GM19023 (cell line): ENCODE results near the gene OSBPL7.

ENCODE experiments used
- ATAC-seq: cut with Tn5 transposase; IDR thresholded peaks from one replicate; pipeline ENCODE4 v1.9.1; 2021; ENCODE audit warnings: mild to moderate bottlenecking, moderate library complexity; ENCODE audit not compliant: unreplicated experiment

Gene OSBPL7

DNA sequence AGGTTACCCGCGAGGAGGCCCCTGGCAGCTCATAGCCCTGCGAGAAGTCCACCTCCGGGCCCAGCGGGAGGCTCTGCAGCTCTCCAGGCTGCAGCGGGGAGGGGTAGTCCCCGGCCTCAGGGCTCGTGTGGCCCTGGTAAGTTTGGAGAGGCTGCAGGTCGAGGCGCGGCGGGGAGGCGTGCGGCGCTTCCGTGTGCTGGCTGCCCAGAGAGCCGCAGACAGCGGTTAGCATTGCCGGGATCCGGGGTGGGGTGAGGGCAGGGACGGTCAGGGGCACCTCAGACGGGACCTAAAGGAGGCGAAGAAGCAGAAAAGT lies 26.6 kb upstream of the OSBPL7 start:
- ATAC-seq, result no peak

DNA sequence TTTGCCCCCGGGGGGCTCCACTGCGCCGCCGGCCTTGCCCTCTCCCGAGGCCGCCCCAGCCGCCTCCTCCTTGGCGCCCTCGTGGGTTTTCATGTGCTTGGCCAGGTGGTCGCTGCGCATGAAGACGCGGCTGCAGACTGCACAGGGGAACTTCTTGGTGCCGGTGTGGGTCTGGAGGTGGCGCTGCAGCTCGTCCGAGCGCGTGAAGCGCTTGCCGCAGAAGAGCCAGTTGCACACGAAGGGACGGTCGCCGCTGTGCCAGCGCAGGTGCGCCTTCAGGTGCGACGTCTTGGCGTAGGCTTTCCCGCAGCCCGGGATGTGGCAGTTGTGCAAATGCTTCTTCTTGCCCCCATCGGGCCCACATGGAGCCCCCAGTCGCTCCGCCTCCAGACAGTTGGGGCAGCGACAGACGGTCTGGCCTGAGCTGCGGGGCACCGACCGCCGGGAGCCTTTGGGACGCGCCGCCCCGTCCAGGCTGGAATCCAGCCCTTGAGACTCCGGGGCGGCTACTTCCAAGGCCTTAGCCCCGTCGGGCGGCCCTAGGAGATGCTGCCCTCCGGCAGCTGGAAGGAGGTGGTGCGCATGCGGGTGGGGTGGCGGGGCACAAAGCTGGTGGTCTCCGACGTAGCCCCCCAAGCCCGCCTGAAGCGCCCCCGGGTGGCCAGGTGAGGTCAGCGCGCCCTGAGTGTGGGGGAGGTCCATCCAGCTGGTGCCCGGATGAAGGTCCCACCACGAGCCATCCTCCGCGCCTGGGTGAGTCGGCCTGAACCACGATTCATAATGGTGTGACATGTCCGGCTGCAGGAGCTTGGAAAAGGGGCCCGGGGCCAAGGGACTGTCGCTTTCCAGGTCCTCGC lies 26.0 kb upstream of the OSBPL7 start:
- ATAC-seq, result no peak

DNA sequence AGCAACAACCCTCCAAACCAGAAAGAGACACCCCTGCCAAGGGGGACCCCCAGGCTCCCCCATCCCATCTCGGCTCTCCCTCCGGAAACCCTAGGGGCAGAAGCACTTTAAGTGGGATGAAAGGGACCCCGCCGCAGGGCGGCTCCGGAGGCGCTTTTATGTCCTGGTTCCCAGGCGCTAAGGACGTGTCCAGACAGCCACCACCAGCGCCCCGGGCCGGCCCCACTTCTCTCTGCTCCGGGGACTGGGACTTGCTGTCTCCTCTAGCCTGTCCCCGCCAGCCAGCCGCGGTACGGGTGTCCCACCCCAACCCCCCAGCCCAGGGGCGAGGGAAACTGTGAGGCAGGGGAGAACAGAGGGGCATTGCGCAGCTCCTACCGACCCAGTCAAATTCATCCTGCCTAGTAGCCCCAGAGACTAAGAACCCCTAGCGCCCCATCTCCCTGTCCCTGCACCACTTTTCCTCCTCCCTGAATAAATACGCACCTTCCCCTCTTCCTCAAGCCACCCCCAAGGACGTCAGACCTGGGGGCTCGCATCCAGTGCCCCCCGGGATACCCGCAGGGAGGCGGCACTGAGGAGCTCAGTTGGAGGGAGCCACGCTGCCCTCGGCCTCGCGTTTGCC lies 25.2 kb upstream of the OSBPL7 start:
- no peak for ATAC-seq

DNA sequence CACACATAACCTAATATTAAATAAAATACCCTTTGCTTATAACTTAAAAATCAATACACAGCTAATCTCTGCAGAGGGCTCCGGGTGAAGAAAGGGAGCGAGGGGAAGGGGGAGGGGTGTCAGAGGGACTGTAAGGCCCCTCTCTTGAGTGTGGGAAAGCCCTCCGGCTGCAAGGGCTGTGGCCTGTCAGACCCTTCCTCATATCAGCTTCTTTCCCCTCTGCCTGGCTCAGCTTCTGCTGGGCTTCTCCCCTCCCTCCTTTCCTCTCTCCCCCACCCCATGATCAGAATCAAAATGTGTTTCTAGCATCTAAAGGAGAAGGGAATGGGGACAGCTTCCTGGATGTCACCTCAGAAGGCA lies 24.1 kb upstream of the OSBPL7 start:
- no peak for ATAC-seq

DNA sequence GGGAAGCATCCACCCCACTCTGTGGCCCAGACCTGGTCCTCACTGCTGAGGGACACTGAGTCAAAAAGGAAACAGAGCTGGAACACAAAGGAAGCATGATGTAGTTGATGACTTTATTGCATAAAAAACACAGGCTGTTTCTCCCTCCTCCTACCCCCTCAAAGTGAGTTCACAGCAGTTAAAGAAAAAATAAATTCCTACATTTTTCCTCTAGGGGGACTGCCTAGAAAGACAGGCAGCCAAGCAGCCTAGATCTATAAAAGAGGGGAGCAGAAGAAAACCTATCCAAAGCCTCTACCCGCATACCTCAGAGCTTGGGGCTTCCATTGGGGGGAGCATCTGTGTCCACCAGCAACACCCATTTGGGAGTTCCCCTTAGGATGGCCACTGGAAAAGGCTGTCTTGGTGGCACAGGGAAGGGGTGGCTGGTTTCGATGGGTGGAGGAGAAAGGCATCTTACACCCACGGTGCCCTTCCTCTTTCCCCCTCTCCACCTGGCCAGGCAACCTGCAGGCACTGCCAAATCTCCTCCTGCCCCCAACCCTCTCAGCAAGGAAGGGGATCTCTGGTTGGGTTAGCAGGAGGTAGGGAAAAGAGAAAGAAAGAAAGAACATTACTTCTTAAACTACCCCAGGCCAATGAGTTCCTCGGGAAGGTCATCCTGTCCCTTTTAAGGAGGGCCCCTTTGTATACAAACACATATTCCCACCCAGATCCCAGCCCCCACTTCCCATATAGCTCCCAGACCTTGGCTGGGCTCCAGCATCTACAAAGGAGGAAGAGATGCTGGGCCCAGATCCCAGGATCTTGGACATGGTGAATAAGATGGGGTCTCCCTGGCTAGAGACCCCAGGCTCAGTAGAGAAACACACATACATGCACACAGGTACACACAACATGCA lies 23.5 kb upstream of the OSBPL7 start:
- no peak for ATAC-seq

DNA sequence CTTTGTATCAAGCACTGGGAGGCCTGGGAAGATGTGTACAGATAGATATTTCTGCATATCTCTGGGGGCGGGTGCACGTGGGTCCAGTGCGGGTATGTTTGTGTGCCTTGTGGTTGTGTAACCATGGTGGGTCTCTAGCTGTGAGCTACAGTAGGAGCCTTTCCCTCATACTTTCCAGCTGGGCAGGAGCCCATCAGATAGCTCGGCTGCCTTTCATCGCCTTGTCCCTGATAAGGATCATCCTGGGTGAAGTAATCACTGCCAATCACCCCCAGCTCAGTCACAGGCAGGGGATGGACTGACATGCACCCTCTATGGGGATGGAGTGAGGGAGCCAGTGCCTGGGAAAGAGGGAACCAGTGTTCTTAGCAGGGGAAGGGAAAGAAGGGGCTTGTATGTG lies 22.6 kb upstream of the OSBPL7 start:
- no peak for ATAC-seq

DNA sequence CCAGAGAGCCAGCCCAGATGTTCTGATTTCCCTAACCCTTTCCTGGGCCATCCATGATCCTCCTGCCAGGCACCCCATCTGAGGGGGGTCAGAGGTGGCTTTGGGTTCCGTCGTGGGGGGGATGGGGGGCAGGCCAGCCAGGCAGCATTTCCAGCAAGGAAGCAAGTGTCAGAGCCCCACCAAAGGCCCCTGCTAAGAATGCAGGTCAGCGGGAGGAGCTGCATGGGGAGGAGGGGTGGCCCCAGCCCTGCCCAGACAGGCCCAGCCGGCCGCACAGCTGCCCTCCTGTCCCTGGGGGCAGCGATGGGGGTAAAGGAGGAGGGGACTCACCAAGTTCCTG lies 21.8 kb upstream of the OSBPL7 start:
- ATAC-seq, result no peak

DNA sequence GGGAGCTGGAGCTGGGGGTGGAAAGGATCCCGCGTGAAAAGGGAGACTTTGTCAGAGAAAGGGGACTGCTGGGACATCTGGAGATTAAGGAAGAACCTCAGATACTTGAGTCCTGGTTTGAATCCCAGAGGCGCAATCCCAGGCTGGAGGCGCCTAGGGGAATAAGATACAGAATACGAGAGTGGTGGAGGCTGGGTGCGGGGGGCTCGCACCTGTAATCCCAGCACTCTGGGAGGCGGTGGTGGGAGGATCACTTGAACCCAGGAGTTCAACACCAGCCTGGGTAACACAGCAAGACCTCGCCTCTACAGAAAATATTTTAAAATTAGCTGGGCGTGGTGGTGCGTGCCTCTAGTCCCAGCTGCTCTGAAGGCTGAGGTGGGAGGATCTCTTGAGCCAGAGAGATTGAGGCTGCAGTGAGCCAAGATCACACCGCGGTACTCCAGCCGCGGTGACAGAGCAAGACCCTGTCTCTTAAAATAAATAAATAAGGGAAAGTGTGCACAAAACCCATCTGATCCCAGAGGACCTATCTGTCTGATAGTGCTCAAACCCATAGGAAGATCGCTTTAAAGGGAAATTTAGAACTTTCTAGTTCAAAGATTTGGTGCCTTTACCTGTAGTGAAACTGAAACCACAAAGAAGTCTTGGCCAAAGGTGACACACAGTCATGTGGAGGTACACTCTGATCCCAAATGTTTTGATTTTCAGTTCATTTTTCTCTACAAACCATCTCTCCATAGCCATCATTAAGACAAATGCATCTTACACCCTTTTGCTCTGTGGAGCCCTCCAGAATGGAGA lies 20.1 kb upstream of the OSBPL7 start:
- no peak for ATAC-seq

DNA sequence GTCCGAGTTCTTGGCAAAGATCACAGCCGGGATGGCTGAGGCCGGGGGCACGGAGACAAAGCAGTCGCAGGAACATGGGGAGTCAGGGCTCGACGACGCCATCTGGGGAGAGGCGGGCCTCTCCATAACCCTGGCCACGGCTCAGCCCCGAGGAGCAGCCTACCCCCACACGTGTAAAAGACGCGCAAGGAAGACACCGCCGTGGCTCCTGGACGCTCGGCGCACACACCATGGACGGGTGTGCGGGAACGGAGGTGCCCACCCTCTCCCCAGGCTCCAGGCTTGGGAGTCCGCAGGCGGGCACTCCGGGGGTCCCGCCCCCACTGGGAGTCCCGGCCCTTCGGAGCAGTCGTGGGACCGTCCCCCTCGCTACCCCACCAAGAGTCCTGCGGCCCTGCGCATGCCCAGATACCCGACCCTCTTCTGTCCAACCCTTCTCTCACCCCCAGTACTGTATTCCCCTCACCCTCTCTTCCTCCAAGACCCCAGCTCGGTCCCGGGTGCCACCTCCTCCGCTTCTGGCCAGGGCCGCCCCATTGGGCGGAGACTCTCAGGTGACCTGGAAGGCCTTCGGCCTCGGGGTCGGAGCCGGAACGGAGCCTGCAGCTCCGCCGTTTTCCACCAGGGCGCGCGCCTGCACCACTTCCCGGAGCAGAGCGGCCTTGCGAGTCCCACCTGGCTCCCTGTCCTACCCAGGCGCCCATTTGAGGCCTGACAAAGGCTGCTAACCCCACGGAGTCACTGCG lies 19.3 kb upstream of the OSBPL7 start, which contains the start of gene SCRN2:
TSS of gene SCRN2 (minus strand) at position 532 of the 746 bp plus-strand sequence. CDS start at position 102, 430 bp downstream.
- peak; percentile 89 for ATAC-seq

DNA sequence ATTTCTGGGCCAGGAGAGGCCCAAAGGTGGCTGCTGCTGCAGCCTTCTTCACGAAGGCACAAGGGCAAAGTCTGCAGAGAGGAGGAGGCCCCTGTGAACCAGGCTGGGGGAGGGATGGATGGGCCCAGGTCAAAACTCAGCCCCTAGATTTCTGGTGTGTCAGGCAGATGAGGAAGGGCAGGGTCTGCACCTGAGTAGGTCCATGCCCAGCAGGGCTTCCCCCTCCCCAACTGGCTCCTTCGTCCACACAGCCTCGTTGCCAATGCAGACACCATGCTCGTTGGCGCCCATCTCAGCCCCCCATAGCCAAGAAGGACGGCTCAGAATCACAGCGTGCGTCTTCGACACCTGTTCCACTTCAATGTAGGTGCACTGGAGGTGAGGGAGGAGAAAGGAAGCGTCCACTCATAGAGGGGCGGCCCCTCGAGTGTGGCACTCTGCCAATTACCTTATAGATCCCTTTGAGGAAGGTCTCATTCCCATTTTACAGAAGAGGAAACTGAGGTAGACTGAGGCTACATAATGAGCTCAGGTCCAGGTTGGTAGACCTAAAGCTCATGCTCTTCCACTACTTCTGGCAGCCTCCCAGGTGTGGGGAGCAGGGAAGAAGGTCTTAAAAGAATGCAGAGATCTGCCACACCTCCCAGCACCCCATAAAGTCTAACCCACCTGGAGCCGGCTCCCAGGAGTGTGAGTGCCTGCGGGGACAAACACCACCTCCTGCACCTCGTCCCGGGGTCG lies 18.6 kb upstream of the OSBPL7 start:
- no peak for ATAC-seq

DNA sequence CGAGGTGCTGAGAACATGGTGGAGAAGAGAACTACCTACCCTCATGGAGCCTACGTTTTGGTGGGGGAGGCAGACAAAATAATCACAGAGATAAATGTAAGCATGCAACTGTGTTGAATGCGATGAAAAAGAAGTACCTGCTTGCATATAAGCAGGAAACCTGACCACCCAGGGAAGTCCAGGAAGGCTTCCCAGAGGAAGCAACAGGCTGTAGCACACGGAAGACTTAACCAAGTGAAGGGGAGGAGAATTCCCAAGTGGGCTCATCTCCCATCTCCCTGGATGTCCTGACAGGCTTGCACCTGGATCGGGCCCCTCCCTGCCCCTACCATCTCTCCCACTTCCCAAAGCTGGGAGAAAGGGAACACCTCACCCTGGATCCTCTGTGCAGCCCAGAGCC lies 17.5 kb upstream of the OSBPL7 start:
- no peak for ATAC-seq

DNA sequence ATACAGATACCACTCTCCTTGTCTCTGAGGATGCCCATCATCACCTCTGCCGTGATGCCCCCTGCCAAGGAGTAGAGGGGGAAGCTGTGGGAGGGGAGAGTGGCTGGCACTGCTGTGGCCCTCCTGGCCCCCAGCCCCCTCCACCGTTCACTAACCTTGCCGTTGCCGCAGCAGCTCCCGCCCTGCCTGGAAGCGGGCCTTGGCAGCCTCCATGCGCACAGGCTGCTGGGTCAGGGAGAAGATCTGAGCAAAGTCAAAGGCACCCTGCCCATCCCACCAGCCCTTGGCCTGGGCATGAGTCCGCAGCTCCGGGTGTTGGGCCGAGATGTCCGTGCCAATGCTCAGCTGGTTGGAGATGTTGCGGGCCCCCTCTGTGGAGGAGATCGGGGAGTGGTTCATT lies 17.0 kb upstream of the OSBPL7 start:
- ATAC-seq, result no peak

DNA sequence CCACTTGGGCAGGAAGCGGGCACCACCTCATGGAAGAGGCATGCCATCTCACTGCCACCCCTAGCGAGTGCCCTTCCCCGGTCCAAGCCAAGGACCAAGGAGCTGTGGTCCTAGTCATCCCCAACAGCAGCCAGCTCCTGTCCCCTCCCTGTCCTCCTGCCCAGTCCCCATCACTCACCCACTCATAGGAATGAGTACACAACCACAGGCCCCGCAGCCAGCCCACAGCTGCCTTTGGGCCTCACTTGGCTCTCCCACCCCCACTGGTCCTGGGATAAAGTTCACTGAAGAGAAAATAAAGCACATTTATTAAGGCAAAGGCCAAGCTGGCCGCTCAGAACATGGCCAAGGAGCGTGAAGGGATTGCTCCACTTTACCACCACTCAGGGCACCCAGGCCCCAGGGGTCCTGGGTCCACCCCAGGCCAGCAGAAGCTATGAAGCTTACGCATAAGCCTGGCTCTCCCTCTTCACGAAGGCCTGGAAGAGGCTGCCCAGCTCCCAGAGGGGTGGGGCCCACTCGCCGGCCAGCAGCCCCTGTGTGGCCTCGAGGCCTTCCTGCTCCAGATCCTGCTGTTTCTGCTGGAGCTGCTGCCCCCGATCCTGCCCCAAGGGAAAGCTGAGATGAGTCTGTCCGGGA lies 15.9 kb upstream of the OSBPL7 start:
- ATAC-seq, result no peak

DNA sequence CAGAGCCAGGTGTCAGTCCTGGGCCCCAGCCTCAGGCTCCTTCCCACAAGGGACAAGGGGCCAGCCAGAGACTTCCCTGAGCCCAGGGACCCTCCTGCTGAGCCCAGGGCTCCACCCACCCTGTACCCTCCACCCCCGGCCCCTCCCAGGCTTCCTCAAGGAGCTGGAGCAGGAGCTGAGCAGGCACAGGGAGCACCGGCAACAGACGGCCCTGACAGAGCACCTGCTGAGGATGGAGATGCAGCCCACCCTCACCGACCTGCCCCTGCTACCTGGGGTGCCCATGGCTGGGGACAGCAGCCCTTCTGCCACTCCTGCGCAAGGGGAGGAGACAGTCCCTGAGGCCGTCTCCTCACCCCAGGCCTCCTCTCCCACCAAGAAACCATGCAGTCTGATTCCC lies 15.0 kb upstream of the OSBPL7 start:
- no peak for ATAC-seq

DNA sequence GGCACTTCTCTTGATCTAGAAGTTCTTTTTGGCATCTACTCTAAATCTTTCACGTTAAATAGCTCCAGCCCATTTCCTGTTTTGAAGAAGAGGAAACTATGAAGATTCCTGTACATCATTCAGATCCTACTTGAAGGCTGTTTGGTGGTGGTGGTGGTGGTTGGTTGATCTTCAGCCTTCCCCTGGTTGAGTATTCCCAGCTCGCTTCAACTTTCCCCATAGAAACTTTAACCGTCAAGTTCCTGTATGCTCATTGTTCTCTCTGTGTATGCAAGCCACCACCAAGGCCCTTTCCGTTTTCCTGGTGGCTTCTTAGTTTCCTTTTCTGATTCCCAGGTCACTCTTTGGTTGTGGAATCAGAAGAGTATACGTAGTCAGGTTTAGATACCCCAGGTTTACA lies 13.2 kb upstream of the OSBPL7 start:
- no peak for ATAC-seq

DNA sequence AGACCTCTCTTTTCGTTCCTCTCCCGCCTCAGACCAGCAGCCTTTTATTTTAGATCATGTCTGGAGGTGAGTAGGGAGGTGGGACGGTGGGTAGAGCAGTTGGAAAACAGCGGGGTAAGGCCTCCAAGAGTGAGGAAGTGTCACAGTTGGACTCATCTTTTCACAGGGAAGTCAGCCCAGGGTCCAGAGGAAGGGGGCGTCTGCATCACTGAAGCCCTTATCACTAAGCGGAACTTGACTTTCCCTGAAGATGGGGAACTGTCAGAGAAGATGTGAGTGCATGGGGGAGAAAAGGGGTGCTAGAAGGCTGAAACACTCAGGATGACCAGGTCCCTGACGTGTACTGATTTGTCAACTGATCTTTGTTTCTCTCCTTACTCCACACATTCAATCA lies 10.3 kb upstream of the OSBPL7 start:
- no peak for ATAC-seq

DNA sequence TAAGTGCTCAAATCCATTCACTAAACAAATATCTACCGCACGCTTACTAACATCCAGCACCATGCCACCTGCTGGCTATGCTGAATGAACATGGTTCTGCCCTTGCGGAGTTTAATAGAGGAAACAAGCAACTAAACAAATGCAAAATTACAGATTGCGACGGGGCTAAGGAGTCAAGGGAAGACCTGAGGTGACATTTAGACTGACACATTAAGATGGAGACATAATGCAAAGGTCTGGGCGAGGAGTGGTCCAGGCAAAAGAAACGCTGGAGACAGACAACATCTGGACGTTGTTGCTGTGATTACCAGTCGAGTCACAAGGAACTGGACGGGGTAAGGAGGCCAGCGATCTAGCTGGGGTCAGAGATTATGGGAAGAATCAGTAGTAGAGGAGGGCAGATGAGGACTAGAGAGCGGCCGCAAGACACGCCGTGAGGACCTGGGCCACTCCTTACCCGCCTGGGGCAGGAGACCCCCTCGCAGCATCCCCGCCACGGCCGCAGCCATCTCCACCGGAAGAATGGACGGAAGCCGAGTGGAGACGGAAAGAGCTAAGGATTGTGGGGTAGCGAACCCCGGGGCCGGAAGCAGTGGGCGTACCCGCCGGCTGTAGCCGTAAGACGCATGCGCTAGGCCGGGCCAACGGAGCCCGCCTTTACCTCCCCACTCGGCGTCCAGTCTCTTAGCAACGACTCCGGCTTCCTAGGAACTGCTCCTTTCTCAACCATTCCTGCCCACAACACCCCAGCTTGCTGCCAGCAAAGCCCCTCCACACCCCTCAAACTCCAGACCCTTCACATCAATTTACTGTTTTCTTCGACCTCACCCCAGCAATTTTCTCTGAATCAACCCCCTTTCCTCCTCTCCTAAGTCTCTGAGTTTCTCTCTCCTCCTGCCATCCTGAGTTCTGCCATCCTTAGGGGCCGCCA lies 9.7 kb upstream of the OSBPL7 start, which contains the start of the genes LRRC46 and MRPL10:
TSS of gene LRRC46 (plus strand) at position 668 of the 931 bp plus-strand sequence. CDS start 320 bp downstream, outside the sequence.
TSS of gene MRPL10 (minus strand) at position 539 of the 931 bp plus-strand sequence. CDS start at position 509, 30 bp downstream.
- peak; percentile 87 for ATAC-seq
